Nephron (organoid): ENCODE results near the gene LUC7L.
"Not testable (repeated sequence)": the region's sequence is repeated elsewhere in the genome, so short reads cannot be mapped to it uniquely, and the experiment has no call there.

Experiments used
- H3K27ac Mint-ChIP-seq, 3 experiments: 2 replicates each; pipeline ENCODE4 v1.8.0; 2020; ENCODE audit warnings: mixed read lengths in 3 of 3, mild to moderate bottlenecking in 2 of 3, moderate library complexity in 1 of 3
- H3K27me3 Mint-ChIP-seq: 2 replicates; pipeline ENCODE4 v1.8.0; 2021; ENCODE audit warnings: low read depth, mild to moderate bottlenecking, moderate library complexity, mixed read lengths
- H3K36me3 Mint-ChIP-seq: 2 replicates; pipeline ENCODE4 v1.8.0; 2020; ENCODE audit warnings: low read depth, mixed read lengths
- H3K4me1 Mint-ChIP-seq: 2 replicates; pipeline ENCODE4 v1.8.0; 2020; ENCODE audit warnings: mixed read lengths
- H3K4me3 Mint-ChIP-seq, 3 experiments: 2 replicates each; pipeline ENCODE4 v1.8.0; 2020; ENCODE audit warnings: mild to moderate bottlenecking in 3 of 3, mixed read lengths in 3 of 3, moderate library complexity in 2 of 3
- H3K9me3 Mint-ChIP-seq: 2 replicates; pipeline ENCODE4 v1.8.0; 2020; ENCODE audit warnings: mixed read lengths
- TF ChIP-seq, protein P1 (sequence below), 3 experiments: fragments of 200-600 bp; sonication (generic); IDR thresholded peaks; one replicate each; pipeline ENCODE4 v1.5.0; 2021; ENCODE audit warnings: antibody characterized with exemption in 3 of 3; ENCODE audit not compliant: unreplicated experiment in 3 of 3

The LUC7L gene

DNA sequence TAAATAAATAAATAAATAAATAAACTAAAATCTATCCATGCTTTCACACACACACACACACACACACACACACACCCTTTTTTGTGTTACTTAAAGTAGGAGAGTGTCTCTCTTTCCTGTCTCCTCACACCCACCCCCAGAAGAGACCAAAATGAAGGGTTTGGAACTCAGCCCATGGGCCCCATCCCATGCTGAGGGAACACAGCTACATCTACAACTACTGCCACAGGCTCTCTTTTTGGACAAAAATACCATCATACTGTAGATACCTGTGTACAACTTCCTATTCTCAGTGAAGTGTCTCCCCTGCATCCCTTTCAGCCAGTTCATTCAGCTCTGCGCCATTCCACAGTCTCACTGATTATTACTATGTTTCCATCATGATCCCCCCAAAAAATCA lies 58.5 kb downstream of the LUC7L start:
- Mint-ChIP-seq H3K4me3 (no peak overlapping the region), H3K27ac (no peak overlapping the region), H3K4me1 (no peaks in the 10 kb centered on the region), H3K27me3 (peaks cover 87% of the 10 kb centered on the region), H3K9me3 (peaks cover 6% of the 10 kb centered on the region), H3K36me3 (no peaks in the 10 kb centered on the region)
- TF ChIP-seq, protein P1, sequence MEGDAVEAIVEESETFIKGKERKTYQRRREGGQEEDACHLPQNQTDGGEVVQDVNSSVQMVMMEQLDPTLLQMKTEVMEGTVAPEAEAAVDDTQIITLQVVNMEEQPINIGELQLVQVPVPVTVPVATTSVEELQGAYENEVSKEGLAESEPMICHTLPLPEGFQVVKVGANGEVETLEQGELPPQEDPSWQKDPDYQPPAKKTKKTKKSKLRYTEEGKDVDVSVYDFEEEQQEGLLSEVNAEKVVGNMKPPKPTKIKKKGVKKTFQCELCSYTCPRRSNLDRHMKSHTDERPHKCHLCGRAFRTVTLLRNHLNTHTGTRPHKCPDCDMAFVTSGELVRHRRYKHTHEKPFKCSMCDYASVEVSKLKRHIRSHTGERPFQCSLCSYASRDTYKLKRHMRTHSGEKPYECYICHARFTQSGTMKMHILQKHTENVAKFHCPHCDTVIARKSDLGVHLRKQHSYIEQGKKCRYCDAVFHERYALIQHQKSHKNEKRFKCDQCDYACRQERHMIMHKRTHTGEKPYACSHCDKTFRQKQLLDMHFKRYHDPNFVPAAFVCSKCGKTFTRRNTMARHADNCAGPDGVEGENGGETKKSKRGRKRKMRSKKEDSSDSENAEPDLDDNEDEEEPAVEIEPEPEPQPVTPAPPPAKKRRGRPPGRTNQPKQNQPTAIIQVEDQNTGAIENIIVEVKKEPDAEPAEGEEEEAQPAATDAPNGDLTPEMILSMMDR (IDR thresholded peaks at IDR 0.05; ENCODE audit: unreplicated experiment in 3 of 3): no peak

DNA sequence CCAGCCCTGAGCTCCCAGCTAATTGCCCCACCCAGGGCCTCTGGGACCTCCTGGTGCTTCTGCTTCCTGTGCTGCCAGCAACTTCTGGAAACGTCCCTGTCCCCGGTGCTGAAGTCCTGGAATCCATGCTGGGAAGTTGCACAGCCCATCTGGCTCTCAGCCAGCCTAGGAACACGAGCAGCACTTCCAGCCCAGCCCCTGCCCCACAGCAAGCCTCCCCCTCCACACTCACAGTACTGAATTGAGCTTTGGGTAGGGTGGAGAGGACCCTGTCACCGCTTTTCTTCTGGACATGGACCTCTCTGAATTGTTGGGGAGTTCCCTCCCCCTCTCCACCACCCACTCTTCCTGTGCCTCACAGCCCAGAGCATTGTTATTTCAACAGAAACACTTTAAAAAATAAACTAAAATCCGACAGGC lies 59.2 kb downstream of the LUC7L start:
- not testable (repeated sequence) for H3K4me1 Mint-ChIP-seq, H3K27ac Mint-ChIP-seq, H3K9me3 Mint-ChIP-seq, H3K36me3 Mint-ChIP-seq
- peaks cover 87% of the 10 kb centered on the region for H3K27me3 Mint-ChIP-seq
- H3K4me3 Mint-ChIP-seq: peak overlapping the region in 1 of 3 experiments; percentile 25

DNA sequence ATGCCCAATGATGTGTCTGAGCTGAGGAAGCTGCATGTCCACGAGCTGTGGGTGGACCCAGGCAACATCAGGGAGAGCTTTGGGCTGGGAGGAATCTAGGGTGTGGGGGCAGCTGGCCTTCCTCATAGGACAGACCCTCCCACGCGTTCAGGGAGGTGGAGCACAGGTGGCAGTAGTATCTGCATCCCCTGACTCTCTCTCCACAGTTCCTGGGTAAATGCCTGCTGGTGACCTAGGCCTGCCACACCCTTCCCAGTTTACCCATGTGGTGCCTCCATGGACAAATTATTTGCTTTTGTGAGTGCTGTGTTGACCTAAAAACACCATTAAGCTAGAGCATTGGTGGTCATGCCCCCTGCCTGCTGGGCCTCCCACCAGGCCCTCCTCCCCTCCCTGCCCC lies 60.2 kb downstream of the LUC7L start:
- Mint-ChIP-seq H3K4me1 (no peaks in the 10 kb centered on the region), H3K27me3 (peaks cover 79% of the 10 kb centered on the region), H3K27ac (no peak overlapping the region), H3K36me3 (no peaks in the 10 kb centered on the region), H3K9me3 (peaks cover 2% of the 10 kb centered on the region), H3K4me3 (no peak overlapping the region)
- TF ChIP-seq, protein P1 (IDR thresholded peaks at IDR 0.05; ENCODE audit: unreplicated experiment in 3 of 3): no peak

DNA sequence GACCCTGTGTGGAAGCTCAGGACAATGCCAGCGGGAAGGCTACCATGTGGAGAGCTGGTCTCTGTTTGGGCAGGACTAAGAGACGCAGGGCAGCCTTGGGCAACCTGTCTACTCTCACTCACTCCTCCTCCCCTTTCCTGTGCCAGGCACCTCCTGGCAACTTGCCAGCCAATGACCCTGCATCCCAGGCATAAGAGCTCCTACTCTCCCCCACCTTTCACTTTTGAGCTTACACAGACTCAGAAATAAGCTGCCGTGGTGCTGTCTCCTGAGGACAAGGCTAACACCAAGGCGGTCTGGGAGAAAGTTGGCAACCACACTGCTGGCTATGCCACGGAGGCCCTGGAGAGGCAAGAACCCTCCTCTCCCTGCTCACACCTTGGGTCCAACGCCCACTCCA lies 60.8 kb downstream of the LUC7L start:
- no peak overlapping the region for H3K4me3 Mint-ChIP-seq
- TF ChIP-seq, protein P1 (IDR thresholded peaks at IDR 0.05; ENCODE audit: unreplicated experiment in 3 of 3): no peak
- peaks cover 2% of the 10 kb centered on the region for H3K9me3 Mint-ChIP-seq
- no peaks in the 10 kb centered on the region for H3K36me3 Mint-ChIP-seq
- H3K4me1 Mint-ChIP-seq: no peaks in the 10 kb centered on the region
- H3K27me3 Mint-ChIP-seq: peaks cover 77% of the 10 kb centered on the region
- no peak overlapping the region for H3K27ac Mint-ChIP-seq

DNA sequence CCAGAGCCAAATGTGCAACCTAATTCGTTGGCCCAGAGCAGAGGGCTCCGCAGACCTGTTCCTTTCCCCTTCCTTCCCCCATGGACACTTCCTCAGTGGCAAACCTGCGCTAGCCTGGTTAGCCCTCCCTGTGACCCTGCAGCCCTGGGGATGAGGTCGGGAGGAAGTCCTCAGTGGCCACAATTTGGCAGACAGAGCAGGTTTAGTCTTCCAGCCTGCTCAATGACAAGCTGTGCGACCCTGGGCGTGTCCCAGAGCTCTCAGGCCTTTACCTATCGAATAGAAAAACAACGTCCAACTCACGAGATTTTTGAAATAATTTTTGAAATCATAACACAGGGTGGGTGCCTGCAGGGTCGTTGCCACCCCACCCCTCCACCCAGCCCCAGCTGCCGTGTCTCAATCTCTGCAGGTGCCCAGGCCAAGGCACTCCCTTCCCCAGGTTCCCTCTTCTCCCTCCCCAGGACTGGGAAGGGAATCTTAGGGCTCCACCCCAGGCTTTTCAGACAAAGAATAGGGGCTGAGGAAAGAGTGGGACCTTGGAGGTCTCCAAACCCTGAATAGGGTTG lies 62.0 kb downstream of the LUC7L start:
- TF ChIP-seq, protein P1 (IDR thresholded peaks at IDR 0.05; ENCODE audit: unreplicated experiment in 3 of 3): no peak
- Mint-ChIP-seq H3K27me3 (peaks cover 86% of the 10 kb centered on the region), H3K27ac (no peak overlapping the region), H3K9me3 (peaks cover 4% of the 10 kb centered on the region), H3K4me3 (no peak overlapping the region), H3K36me3 (no peaks in the 10 kb centered on the region), H3K4me1 (no peaks in the 10 kb centered on the region)

DNA sequence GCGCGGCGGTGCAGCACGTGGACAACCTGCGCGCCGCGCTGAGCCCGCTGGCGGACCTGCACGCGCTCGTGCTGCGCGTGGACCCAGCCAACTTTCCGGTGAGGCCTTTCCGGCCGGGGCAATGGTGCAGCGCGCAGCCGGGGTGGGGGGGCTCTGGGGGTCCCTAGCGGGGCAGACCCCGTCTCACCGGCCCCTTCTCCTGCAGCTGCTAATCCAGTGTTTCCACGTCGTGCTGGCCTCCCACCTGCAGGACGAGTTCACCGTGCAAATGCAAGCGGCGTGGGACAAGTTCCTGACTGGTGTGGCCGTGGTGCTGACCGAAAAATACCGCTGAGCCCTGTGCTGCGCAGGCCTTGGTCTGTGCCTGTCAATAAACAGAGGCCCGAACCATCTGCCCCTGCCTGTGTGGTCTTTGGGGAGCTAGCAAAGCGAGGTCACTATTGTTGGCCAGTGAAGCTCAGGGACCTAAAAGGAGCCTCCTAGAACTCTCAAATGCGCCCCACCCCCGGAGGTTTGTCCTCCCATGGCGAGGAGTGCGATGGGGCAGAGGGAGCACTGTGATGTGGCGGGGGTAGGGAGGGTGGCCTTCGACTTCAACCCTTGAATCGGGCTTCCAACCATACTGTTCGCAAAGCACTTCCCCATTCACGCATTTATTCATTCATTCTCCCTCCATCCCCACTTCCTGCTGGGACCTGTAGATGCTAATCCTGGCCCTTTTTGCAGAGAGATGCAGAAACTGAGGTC lies 62.7 kb downstream of the LUC7L start:
- peaks cover 87% of the 10 kb centered on the region for H3K27me3 Mint-ChIP-seq
- peaks cover 4% of the 10 kb centered on the region for H3K9me3 Mint-ChIP-seq
- no peak overlapping the region for H3K27ac Mint-ChIP-seq
- no peaks in the 10 kb centered on the region for H3K36me3 Mint-ChIP-seq
- H3K4me3 Mint-ChIP-seq: no peak overlapping the region
- no peaks in the 10 kb centered on the region for H3K4me1 Mint-ChIP-seq
- TF ChIP-seq, protein P1 (IDR thresholded peaks at IDR 0.05; ENCODE audit: unreplicated experiment in 3 of 3): no peak
